GM21786 (cell line): Measurements from ENCODE around the gene SLFN13.
"Not testable (repeated sequence)": the region's sequence is repeated elsewhere in the genome, so short reads cannot be mapped to it uniquely, and the experiment has no call there.

Experiments
- ATAC-seq: cut with Tn5 transposase; IDR thresholded peaks from one replicate; pipeline ENCODE4 v1.9.1; 2021; ENCODE audit not compliant: unreplicated experiment

The SLFN13 gene

DNA sequence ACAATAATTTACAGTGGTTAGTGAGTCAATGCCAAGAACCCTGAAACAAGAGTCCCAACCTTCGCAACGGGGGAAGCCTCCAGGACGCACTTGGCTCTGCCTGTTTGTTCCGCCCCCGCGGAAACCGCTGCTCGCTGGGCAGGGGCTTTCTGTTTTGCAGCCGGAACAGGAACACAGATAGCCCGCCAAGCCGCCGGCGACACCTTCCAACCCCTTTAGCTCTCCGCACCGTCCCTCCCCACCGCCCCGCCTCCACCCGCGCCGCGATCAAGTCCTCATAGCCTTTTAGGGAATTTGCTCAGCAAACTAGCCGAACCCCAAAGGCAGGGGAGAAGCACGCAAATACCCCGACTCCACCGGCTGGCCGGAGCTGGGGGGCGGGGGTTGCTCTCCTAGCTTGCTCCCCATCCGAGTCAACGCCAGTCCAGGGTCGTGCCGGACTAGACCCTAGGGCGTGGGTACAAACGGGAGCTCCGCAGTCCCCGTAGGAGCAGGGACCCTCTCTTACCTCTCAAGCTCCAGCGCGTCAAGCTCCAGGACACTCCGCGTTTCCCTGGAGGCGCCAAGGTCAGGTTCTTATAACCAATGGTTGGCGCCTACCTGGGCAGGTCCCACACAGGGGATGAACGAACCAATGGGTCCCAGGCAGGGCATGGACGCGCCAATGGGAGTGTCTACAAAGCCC, at the start of gene SLFN13:
SLFN13 (minus strand) TSS at position 553 of the 685 bp plus-strand sequence. CDS start 3,086 bp downstream, outside the sequence.
- ATAC-seq = peak; percentile 68

DNA sequence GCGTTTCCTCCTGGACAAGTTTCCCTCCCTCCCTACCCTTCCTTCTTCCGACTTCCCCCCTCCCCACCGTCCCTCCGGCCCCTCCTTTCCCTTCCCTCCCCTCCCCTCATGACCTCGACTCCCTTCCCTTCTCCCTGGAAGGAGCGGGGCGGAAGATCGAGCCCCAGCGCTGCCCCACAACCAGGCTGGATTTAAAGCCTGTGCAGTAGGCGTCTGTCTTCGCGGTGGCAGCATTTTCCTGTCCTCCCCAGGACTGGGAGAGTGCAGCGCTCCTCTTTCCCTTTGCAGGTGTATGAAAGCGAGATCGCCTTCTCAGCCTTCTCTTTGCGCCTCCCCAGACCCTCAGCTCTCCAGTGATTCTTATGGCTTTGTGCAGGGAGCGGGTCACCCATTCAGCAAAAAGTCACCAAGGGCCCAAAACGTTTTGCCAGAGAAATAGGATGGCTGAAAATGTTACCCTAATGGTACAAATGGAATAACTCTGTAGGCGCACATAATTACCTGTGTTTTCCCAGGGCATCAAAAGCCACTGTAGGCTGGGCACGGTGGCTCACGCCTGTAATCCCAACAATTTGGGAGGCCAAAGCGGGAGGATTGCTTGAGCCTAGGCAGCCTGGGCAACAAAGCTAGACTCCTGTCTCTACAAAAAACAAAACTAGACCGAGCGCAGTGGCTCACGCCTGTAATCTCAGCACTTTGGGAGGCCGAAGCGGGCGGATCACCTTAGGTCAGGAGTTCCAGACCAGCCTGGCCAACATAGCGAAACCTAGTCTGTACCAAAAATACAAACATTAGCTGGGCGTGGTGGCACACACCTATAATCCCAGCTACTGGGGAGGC, 48.1 kb upstream of the SLFN13 start:
- ATAC-seq = no peak

GRCh38 chr17:35493040-35493439, 44.5 kb upstream of the SLFN13 start:
- no peak for ATAC-seq

DNA sequence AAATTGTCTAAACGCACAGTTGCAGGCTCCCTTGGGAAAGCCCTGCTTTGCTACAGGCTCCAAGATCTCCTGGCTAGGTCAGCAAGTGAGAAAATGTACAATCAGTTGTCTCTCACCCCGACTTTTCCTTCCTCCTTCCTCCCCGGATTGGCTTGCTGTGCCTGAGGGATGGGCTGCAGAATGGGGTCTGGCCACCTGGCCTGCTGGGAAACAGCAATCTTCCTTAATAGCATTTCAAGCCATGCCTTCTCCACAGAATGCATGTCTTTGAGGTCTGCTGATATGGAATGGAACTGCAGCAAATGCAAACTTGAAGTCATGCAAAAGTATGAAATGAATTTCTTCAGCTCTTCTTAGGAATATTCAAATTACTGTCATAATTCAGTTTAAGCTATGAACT, 42.9 kb upstream of the SLFN13 start:
- ATAC-seq = no peak

GRCh38 chr17:35489944-35490343, 41.4 kb upstream of the SLFN13 start:
- ATAC-seq = no peak

DNA sequence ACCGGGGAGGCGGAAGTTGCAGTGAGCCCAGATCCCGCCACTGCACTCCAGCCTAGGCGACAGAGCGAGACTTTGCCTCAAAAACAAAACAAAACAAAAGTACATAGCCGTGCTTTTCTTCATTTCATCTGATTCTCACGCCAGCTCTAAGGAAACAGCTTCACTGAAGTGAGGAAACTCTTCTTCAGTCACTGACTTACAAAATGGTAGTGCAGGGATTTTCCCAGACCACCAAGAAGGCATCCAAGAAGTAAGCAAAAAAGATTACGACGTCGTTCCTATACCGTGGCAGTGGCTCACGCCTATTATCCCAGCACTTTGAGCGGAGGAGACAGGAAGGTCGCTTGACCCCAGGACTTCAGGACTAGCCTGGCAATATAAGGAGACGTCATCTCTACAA, 40.4 kb upstream of the SLFN13 start:
- ATAC-seq = no peak

- ATAC-seq = no peak
These were observed 38.6 kb upstream of the SLFN13 start for GRCh38 chr17:35486920-35487732.

DNA sequence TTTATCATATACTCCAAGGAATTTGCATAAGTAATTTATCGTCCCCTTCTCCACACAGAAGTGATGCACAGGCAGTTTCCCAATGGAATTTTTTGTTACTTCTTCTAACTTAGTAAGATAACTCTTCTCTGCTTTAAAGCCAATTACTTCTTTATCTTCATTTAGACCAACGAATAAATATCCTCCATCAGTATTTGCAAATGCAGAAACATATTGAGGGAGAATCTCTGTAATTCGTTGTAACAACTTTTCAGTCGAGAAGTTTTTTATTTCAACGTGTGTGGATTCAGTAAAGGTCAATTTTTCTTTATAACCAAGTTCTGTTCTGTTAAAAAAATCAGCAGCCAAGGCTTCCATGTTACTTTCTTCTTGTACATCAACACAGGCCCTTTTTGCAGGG, 30.7 kb upstream of the SLFN13 start:
- no peak for ATAC-seq

- ATAC-seq = no peak
These were observed 28.7 kb upstream of the SLFN13 start for GRCh38 chr17:35477248-35477647.

GRCh38 chr17:35476283-35476820, 27.8 kb upstream of the SLFN13 start:
- ATAC-seq = no peak

- ATAC-seq = no peak
These were observed 19.9 kb upstream of the SLFN13 start for GRCh38 chr17:35468475-35468874.

DNA sequence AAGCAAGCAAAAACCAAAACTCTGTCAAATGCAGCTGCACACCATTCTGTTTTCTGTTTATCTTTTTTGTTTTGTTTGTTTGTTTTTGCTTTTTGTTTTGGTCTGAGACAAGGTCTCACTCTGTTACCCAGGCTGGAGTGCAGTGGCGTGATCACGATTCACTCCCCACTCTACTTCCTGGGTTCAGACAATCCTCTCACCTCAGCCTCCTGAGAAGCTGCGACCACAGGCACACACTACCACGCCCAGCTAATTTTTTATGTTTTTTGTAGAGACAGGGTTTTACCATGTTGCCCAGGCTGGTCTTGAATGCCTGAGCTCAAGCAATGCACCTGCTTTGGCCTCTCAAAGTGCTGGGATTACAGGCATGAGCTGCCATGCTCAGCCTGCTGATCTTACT, 19.3 kb upstream of the SLFN13 start:
- no peak for ATAC-seq

DNA sequence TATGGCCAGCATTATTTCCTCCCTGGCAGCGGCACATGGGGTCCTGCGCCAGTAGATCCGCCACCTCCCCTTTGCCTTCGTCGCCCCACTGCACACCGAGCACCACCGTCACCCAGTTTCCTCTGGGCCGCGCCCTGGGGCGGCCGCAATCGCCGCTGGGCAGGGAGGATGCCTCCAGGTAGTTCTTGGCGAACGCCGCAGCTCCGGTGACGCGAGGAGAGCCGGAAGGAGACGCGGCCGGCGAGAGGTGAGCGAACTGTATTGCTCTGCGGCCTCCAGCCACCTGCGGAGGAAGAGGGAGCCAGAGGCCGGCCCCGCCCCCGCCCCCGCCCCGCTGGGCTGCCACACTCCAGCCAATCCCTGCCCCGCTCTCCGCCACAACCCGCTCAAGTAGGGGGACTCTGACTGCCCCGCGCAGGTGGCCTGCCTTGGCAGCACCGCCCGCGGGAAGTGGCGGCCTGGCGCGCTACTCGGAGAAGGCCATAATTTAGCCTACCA, 11.8 kb upstream of the SLFN13 start:
- peak; percentile 82 for ATAC-seq

- not testable (repeated sequence) for ATAC-seq
These were observed 5.5 kb upstream of the SLFN13 start for GRCh38 chr17:35454035-35454434.

DNA sequence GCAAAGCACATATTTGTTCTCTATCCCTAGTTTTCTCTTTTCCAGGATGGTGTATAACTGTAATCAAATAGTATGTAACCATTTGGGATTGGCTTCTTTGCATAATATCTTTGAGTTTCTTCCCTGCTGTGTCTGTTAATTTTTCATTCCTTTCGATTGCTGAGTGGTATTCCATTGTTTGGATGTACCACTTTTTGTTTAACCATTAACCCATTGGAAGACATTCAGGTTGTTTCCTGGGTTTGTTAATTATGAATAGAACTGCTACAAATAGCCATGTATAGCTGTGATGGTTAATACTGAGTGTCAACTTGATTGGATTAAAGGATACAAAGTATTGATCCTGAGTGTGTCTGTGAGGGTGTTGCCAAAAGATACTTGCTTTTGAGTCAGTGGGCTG, 4.6 kb upstream of the SLFN13 start:
- ATAC-seq = no peak

DNA sequence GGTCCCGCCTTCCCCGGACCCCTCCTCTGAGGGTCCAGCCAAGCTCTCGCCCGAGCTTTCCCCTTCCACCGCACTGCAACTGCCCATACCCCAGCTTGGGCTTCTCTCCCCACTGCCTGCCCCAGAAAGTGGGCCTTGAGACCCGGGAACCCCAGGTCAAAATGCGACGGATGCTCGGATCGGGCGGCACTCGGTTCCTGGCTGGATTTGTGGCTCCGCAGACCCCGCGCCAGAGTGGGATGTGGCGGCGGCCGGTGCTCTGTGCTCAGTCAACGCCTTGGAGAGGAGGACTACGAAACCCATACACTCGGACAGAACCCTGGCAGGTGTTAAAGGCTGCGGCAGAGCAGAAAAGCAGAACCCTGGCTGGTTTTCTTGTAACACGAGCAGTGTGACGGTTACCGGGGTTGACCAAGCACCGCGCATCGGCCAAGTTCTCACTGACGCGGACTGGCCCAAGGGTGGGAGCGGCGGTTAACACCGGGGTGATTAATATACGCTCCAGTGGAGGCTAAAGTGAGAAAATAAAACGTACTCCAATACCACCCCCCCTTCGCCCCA, 885 bp upstream of the SLFN13 start:
- ATAC-seq = no peak

DNA sequence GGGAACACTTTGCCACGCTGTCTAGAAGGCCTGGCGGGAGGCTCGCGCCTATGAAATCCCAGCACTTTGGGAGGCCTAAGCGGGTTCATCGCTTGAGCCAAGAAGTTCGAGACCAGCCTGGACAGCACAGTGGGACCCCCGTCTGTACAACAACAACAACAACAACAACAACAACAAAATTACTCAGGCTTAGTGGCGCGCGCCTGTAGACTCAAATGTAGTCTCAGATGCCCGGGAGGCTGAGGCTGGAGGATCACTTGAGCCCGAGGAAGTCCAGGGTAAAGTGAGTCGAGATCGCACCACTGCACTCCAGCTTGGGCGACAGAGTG, 297 bp upstream of the SLFN13 start:
- ATAC-seq = no peak

DNA sequence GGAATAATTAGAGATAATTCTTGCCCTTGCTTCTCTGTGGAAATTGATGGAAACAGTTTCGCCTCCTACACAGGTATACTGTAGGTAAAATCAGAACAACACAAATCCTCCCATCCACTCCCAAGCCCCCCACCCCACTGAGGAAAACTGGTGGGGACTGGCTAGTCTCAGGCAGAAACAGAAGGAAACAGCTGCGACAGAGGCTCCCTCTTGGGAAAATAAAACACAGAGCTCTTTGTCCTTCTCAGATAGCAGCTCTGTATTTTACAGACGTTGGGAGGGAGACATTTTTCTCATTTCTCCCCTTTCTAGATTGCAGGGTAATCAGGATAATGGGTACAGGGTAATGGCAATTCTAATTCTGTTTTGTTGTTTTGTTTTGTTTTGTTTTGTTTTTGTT, 1.1 kb downstream of the SLFN13 start:
- ATAC-seq = no peak

- no peak for ATAC-seq
These were observed 10.1 kb downstream of the SLFN13 start for GRCh38 chr17:35438433-35438832.

- peak; percentile 22 for ATAC-seq
These were observed 15.3 kb downstream of the SLFN13 start for GRCh38 chr17:35433075-35433894.
